Measurements from ENCODE around the gene TCF15. TPM values are rescaled to one million over a fixed set of nuclear protein-coding genes. Genes with fewer than 3 reads are reported as not detected.
A peak's percentile ranks its signal among the peaks of the same experiment; 100 is the strongest.

TCF15 gene
- total RNA-seq, 5 donors from 2014 or later (not counting 1 experiment from before 2014, with no cell fraction given) = not detected

DNA sequence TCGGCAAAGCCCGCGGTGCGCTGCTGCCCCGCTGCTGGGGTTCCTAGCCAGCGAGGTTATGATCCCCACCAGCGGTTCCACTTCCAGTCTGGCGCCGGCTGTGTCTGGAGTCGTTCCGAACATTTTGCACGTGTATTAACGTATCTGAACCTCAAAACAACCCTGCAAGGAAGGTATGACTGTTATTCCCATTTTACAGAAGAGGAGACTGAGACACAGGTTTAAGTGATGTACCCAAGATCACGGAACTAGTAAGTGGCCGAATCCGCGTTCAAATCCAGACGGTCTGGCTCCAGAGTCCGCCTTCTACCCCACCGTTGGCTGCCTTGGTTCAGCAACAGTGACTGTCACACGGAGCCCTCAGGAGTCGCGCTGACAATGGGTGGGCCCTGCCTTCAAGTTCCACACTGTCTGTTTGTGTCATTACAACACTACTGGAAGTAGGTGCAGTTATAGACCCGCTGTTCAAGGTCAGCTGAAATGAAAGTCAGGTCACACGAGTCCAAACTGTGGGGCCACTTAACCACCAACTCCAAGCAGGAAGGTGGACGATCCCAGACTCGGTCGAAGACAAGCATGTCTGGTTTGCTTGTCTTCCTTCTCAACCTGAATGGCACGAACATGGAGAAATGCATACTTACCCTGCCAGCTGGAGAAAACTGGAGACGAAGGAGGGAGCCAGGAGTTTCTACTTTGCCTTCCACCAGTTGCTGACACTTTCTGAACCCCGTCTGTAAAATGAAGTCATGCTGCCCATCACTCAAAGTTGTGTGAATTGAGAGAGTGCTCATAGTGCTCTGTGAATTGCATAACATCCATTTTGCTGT lies 43.7 kb upstream of the TCF15 start:
- WGBS (ENCODE audit: insufficient coverage) = 45% methylated on average over 25 of the region's 31 CpGs
- ChIA-PET CTCF (no interaction called here), POLR2A (no interaction called here)
- Histone ChIP-seq H3K4me3 (ENCODE audit: control insufficient read depth in 1 of 2, extremely low read depth in 1 of 2, low read length in 1 of 2) (peak overlapping the region; percentile 39 to 56), H3K36me3 (ENCODE audit: control insufficient read depth in 2 of 2, extremely low read depth in 1 of 2, insufficient read depth in 1 of 2, low read length in 1 of 2) (no peaks in the 10 kb centered on the region), H3K27ac (ENCODE audit: low read length) (peak overlapping the region; percentile 38), H3K4me1 (ENCODE audit: control insufficient read depth in 1 of 2, extremely low read depth in 1 of 2, insufficient read depth in 2 of 2, low read length in 2 of 2) (peaks cover 0 to 20% of the 10 kb centered on the region in 2 experiments), H3K9me3 (no peaks in the 10 kb centered on the region), H3K27me3 (replicated peaks in 1 of 2; ENCODE audit: control insufficient read depth in 2 of 2, extremely low read depth in 1 of 2, insufficient read depth in 2 of 2, low read length in 1 of 2) (peaks cover 2 to 4% of the 10 kb centered on the region in 2 experiments)
- Mint-ChIP-seq H3K4me1 (peaks cover 9 to 38% (median 25%) of the 10 kb centered on the region in 3 donors), H3K9me3 (no peaks in the 10 kb centered on the region), H3K36me3 (peaks cover 3% of the 10 kb centered on the region), H3K4me3 (peak overlapping the region; percentile 61 to 81 (median 77)), H3K27ac (peak overlapping the region; percentile 45 to 80), H3K27me3 (peaks cover 13 to 28% of the 10 kb centered on the region in 2 donors)
- DNase-seq (no peak), ATAC-seq (replicated peaks in 1 of 4) (no peak)

DNA sequence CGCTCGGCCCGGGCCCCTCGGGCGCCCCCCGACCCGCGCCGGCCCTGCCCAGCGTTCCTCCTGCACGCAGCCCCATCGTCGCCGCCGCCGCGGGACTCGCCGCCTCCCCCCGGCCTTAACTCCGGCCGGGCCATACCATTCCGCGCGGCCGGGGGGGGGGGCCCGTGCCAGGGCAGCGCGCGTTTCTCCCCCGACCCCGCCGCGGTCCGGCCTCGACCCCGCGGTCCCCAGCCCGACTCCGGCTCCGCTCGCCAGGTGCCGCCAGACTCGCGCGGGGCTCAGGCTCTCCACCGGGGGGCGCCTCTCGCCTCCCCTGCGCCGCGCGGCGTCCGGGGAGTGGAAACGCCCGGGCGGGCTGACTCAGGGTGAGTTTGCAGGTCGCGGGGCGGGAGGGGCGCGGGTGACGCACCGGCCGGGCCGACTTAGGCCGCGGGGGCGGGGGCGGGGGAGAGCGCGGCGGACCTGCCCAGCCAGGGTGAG lies 43.0 kb upstream of the TCF15 start, which contains the start of gene SRXN1:
TSS of gene SRXN1 (minus strand) at position 91 of the 480 bp plus-strand sequence. CDS start at position 76, 15 bp downstream.
- DNase-seq (peak; percentile 36 to 80 (median 62)), ATAC-seq (replicated peaks in 1 of 4) (peak; percentile 91 to 95 (median 92))
- POLR2A ChIA-PET = no interaction called here
- Histone ChIP-seq H3K27me3 (replicated peaks in 1 of 2; ENCODE audit: control insufficient read depth in 2 of 2, extremely low read depth in 1 of 2, insufficient read depth in 2 of 2, low read length in 1 of 2) (peaks cover 2% of the 10 kb centered on the region in 2 experiments), H3K4me3 (ENCODE audit: control insufficient read depth in 1 of 2, extremely low read depth in 1 of 2, low read length in 1 of 2) (peak within 1 kb of the TSS; percentile 50 to 73), H3K27ac (ENCODE audit: low read length) (peak within 1 kb of the TSS; percentile 68), H3K9me3 (no peaks in the 10 kb centered on the region), H3K4me1 (ENCODE audit: control insufficient read depth in 1 of 2, extremely low read depth in 1 of 2, insufficient read depth in 2 of 2, low read length in 2 of 2) (peaks cover 0 to 20% of the 10 kb centered on the region in 2 experiments), H3K36me3 (ENCODE audit: control insufficient read depth in 2 of 2, extremely low read depth in 1 of 2, insufficient read depth in 1 of 2, low read length in 1 of 2) (no peaks in the 10 kb centered on the region)
- Mint-ChIP-seq H3K4me3 (peak within 1 kb of the TSS; percentile 70 to 81 (median 78)), H3K9me3 (no peaks in the 10 kb centered on the region), H3K4me1 (peaks cover 9 to 38% (median 25%) of the 10 kb centered on the region in 3 donors), H3K27me3 (peaks cover 8 to 22% of the 10 kb centered on the region in 2 donors), H3K27ac (peak within 1 kb of the TSS; percentile 75 to 80), H3K36me3 (peaks cover 10% of the 10 kb centered on the region)
- CTCF ChIA-PET = no interaction called here
- 0% methylated on average over 74 of the region's 74 CpGs for WGBS (ENCODE audit: insufficient coverage)

DNA sequence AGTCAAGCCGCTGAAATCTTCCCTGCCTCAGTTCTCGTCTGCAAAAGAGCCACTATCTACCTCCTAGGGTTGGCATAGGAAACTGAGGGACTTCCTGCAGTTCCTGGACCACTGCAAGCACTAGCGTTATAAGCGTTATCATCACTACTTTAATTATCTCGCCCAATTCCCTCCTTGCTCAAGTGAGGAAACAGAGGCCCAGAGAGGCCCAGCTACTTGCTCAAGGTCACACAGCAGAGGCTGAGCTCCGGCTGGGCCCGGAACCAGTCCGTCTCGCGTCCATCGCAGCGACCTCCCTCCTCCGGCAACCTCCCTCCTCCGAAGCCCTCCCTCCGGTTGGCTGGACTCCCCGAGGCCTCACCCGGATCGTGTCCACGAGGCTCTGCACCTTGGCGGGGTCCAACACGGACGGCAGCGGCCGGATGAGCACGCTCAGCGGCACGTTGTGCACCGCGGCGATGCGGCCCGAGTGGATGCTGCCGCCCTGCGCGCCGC lies 42.6 kb upstream of the TCF15 start:
- POLR2A ChIA-PET = no interaction called here
- Mint-ChIP-seq H3K27me3 (peaks cover 3 to 17% of the 10 kb centered on the region in 2 donors), H3K4me3 (peak overlapping the region; percentile 70 to 80 (median 78)), H3K9me3 (no peaks in the 10 kb centered on the region), H3K27ac (peak overlapping the region; percentile 59 to 75), H3K36me3 (peaks cover 15% of the 10 kb centered on the region), H3K4me1 (peaks cover 9 to 38% (median 25%) of the 10 kb centered on the region in 3 donors)
- H3K27ac ChIP-seq (ENCODE audit: low read length) = peak overlapping the region; percentile 68
- peaks cover 0 to 2% of the 10 kb centered on the region in 2 experiments for H3K27me3 ChIP-seq (replicated peaks in 1 of 2; ENCODE audit: control insufficient read depth in 2 of 2, extremely low read depth in 1 of 2, insufficient read depth in 2 of 2, low read length in 1 of 2)
- WGBS (ENCODE audit: insufficient coverage) = 7% methylated on average over 31 of the region's 36 CpGs
- no peaks in the 10 kb centered on the region for H3K9me3 ChIP-seq
- DNase-seq (peak in 1 of 35 experiments; percentile 19), ATAC-seq (replicated peaks in 1 of 4) (peak in 1 of 4 experiments; percentile 3)
- peak overlapping the region; percentile 50 to 73 for H3K4me3 ChIP-seq (ENCODE audit: control insufficient read depth in 1 of 2, extremely low read depth in 1 of 2, low read length in 1 of 2)
- peaks cover 0 to 20% of the 10 kb centered on the region in 2 experiments for H3K4me1 ChIP-seq (ENCODE audit: control insufficient read depth in 1 of 2, extremely low read depth in 1 of 2, insufficient read depth in 2 of 2, low read length in 2 of 2)
- CTCF ChIA-PET = no interaction called here
- H3K36me3 ChIP-seq (ENCODE audit: control insufficient read depth in 2 of 2, extremely low read depth in 1 of 2, insufficient read depth in 1 of 2, low read length in 1 of 2) = peaks cover 0 to 3% of the 10 kb centered on the region in 2 donors

DNA sequence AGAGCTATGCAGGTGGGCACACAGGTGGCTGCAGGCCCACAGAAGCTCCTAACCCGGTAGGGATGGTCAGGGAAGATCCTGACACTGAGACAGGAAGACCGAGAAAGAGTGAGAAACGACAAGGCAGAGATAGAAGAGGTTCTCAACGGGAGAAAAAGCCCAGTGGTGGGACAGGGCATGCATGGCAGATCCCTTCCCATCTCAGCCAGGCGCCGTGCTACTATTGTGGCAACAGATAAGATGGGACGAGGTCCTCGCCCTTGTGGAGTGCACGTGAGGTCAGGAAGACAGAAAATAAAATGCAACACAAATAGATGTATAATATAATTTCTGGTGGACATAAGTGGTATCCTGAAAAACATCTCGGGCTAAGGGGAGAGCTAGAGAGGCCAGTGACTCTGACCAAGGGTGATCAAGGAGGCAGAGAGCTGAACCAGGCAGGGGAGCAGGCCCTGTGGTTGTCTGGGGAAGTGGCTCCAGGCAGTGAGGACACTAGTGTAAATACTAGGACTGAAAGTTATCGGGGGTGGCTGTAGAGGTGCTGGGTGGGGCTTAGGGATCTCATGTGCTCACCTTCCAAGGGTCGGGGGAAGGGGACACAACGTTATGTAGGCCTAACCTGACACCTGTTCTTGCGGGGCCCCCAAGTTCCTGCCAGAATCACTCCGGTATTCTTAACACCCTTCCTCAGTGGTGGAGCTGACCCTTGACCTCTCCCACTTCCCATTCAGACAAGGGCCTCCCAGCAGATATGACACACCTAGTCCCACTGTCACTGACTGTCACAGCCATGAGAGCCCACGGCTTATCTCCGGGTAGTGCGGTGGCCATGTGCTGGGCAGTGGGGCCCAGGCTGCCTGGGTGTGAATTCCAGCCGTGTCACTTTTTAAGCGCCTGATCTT lies 41.9 kb upstream of the TCF15 start:
- H3K36me3 Mint-ChIP-seq = peaks cover 15% of the 10 kb centered on the region
- no peak for ATAC-seq (replicated peaks in 1 of 4)
- H3K27ac Mint-ChIP-seq = peak overlapping the region; percentile 59 to 75
- Histone ChIP-seq H3K27ac (ENCODE audit: low read length) (peak overlapping the region; percentile 68), H3K4me3 (ENCODE audit: control insufficient read depth in 1 of 2, extremely low read depth in 1 of 2, low read length in 1 of 2) (peak overlapping the region; percentile 50 to 73), H3K4me1 (ENCODE audit: control insufficient read depth in 1 of 2, extremely low read depth in 1 of 2, insufficient read depth in 2 of 2, low read length in 2 of 2) (peaks cover 0 to 20% of the 10 kb centered on the region in 2 experiments), H3K36me3 (ENCODE audit: control insufficient read depth in 2 of 2, extremely low read depth in 1 of 2, insufficient read depth in 1 of 2, low read length in 1 of 2) (peaks cover 0 to 4% of the 10 kb centered on the region in 2 donors), H3K27me3 (replicated peaks in 1 of 2; ENCODE audit: control insufficient read depth in 2 of 2, extremely low read depth in 1 of 2, insufficient read depth in 2 of 2, low read length in 1 of 2) (peaks cover 0 to 2% of the 10 kb centered on the region in 2 experiments), H3K9me3 (no peaks in the 10 kb centered on the region)
- ChIA-PET POLR2A (interaction anchor here in 1 of 2 donors (0.6 kb wide), 1 partner anchor 466 kb away, joined by 3 read pairs; no protein-coding TSS in a partner anchor), CTCF (no interaction called here)
- peaks cover 0 to 17% of the 10 kb centered on the region in 2 donors for H3K27me3 Mint-ChIP-seq
- WGBS (ENCODE audit: insufficient coverage) = 53% methylated on average over 10 of the region's 20 CpGs
- no peaks in the 10 kb centered on the region for H3K9me3 Mint-ChIP-seq
- H3K4me1 Mint-ChIP-seq = peaks cover 9 to 38% (median 25%) of the 10 kb centered on the region in 3 donors
- DNase-seq = no peak
- H3K4me3 Mint-ChIP-seq = peak overlapping the region; percentile 70 to 80 (median 78)

DNA sequence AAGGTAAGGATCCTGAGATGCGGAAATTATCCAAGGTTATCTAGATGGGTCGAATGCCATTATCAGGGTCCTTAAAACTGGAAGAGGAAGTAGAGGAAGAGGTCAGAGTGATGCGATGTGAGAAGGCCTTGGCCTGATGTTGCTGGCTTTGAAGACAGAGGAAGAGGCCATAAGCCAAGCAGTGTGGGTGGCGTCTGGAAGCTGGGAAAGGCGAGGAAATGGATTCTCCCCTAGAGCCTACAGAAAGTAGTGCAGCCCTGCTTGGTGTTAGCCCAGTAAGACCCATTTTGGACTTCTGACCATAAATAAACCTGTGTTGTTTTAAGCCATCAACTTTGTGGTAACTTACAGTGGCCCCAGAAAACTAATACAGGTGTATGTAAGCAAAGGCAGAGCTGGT lies 40.8 kb upstream of the TCF15 start:
- no peak for ATAC-seq (replicated peaks in 1 of 4)
- H3K9me3 ChIP-seq = no peaks in the 10 kb centered on the region
- H3K4me1 ChIP-seq (ENCODE audit: control insufficient read depth in 1 of 2, extremely low read depth in 1 of 2, insufficient read depth in 2 of 2, low read length in 2 of 2) = peaks cover 0 to 20% of the 10 kb centered on the region in 2 experiments
- Mint-ChIP-seq H3K36me3 (peaks cover 15% of the 10 kb centered on the region), H3K4me3 (peak overlapping the region; percentile 18 to 78 (median 70)), H3K27me3 (peaks cover 0 to 13% of the 10 kb centered on the region in 2 donors), H3K4me1 (peaks cover 9 to 38% (median 25%) of the 10 kb centered on the region in 3 donors), H3K9me3 (no peaks in the 10 kb centered on the region), H3K27ac (peak overlapping the region in 1 of 2 donors; percentile 63)
- no peak overlapping the region for H3K4me3 ChIP-seq (ENCODE audit: control insufficient read depth in 1 of 2, extremely low read depth in 1 of 2, low read length in 1 of 2)
- CTCF ChIA-PET = no interaction called here
- POLR2A ChIA-PET = no interaction called here
- DNase-seq = no peak
- H3K36me3 ChIP-seq (ENCODE audit: control insufficient read depth in 2 of 2, extremely low read depth in 1 of 2, insufficient read depth in 1 of 2, low read length in 1 of 2) = peaks cover 0 to 4% of the 10 kb centered on the region in 2 donors
- H3K27ac ChIP-seq (ENCODE audit: low read length) = no peak overlapping the region
- peaks cover 0 to 1% of the 10 kb centered on the region in 2 experiments for H3K27me3 ChIP-seq (replicated peaks in 1 of 2; ENCODE audit: control insufficient read depth in 2 of 2, extremely low read depth in 1 of 2, insufficient read depth in 2 of 2, low read length in 1 of 2)
- 92% methylated on average over 5 of the region's 5 CpGs for whole genome bisulfite sequencing (ENCODE audit: insufficient coverage)
